ENCODE data around the gene UNC50.

DNA sequence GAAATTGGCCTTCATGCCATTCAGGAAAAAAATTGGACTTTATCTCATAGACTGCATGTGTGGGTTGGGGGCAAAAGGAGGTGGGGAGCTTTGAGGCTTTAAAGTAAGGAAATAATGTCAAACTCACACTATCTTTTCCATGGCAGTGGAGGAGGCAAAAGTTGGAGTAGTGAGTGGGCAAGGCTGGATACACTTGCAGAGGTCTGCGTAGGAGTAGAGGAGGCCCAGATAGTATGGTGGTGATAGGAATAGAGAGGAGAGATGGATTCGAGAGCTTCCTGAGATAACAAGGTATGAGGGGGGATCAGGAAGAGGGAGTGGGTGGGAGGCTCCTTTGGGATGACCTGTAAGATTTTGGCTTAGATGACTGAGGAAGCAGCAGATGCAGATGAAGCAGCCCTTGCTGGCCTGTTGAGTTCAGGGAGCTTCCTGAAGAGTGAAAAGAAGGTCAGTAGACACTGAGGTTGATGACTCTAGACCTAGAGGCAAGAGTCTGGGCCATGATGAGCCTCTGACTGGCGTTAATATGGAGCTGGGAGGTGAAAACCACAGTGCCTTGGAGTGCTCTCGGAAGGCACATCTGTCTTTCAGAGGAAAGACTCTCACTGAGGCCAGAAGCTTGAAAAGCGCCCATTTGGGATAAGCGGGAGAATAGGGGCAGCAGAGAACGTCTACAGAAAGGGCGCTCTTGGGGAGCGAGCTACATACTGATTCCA lies 5.8 kb downstream of the UNC50 start:
- TF ChIP-seq, protein P1, sequence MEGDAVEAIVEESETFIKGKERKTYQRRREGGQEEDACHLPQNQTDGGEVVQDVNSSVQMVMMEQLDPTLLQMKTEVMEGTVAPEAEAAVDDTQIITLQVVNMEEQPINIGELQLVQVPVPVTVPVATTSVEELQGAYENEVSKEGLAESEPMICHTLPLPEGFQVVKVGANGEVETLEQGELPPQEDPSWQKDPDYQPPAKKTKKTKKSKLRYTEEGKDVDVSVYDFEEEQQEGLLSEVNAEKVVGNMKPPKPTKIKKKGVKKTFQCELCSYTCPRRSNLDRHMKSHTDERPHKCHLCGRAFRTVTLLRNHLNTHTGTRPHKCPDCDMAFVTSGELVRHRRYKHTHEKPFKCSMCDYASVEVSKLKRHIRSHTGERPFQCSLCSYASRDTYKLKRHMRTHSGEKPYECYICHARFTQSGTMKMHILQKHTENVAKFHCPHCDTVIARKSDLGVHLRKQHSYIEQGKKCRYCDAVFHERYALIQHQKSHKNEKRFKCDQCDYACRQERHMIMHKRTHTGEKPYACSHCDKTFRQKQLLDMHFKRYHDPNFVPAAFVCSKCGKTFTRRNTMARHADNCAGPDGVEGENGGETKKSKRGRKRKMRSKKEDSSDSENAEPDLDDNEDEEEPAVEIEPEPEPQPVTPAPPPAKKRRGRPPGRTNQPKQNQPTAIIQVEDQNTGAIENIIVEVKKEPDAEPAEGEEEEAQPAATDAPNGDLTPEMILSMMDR (IDR thresholded peaks at IDR 0.05; ENCODE audit: poor library complexity), result no peak
- no peak for TF ChIP-seq EZH2phosphoT487 (IDR thresholded peaks at IDR 0.05; ENCODE audit: low read depth, severe bottlenecking, unreplicated experiment)
